GM23338 (cell line): ENCODE measurements around the gene PKIB. TPM values are rescaled to one million over a fixed set of nuclear protein-coding genes. Genes with fewer than 3 reads are reported as not detected.

ENCODE experiments used
- ATAC-seq: fragments of 200-7000 bp; cut with Tn5 transposase; 3 replicates; pipeline ENCODE4 v1.9.1; 2020
- DNase-seq: peaks from one replicate; pipeline ENCODE4 v3.0.0-alpha.2; 2015; ENCODE audit warnings: low spot score
- H2AFZ ChIP-seq: fragments of 200-600 bp; sonication (generic); 2 replicates; pipeline ENCODE4 v1.8.0; 2016; ENCODE audit warnings: antibody characterized with exemption, mild to moderate bottlenecking, moderate library complexity
- H3F3A ChIP-seq: fragments of 200-600 bp; sonication (generic); replicated peaks from 2 replicates; pipeline ENCODE4 v1.8.0; 2017; ENCODE audit warnings: antibody characterized with exemption, mixed run types, low read depth
- H3K27ac ChIP-seq: fragments of 200-600 bp; sonication (generic); 2 replicates; pipeline ENCODE4 v1.6.1; 2016; ENCODE audit warnings: low read depth
- H3K27me3 ChIP-seq: fragments of 200-600 bp; sonication (generic); 2 replicates; pipeline ENCODE4 v1.8.0; 2016; ENCODE audit warnings: mild to moderate bottlenecking, mixed run types, moderate library complexity; ENCODE audit not compliant: insufficient read depth
- H3K36me3 ChIP-seq: fragments of 200-600 bp; sonication (generic); 2 replicates; pipeline ENCODE4 v1.8.0; 2016; ENCODE audit warnings: mild to moderate bottlenecking; ENCODE audit not compliant: insufficient read depth
- H3K4me1 ChIP-seq: fragments of 200-600 bp; sonication (generic); 2 replicates; pipeline ENCODE4 v1.8.0; 2016; ENCODE audit warnings: mild to moderate bottlenecking, moderate library complexity; ENCODE audit not compliant: insufficient read depth
- H3K4me2 ChIP-seq: fragments of 200-600 bp; sonication (generic); 2 replicates; pipeline ENCODE4 v1.7.1; 2017; ENCODE audit warnings: mixed run types
- H3K4me3 ChIP-seq: fragments of 200-600 bp; sonication (generic); 2 replicates; pipeline ENCODE4 v1.6.1; 2016; ENCODE audit warnings: mixed run types
- H3K79me2 ChIP-seq: fragments of 200-600 bp; sonication (generic); replicated peaks from 2 replicates; pipeline ENCODE4 v1.8.0; 2017; ENCODE audit warnings: mild to moderate bottlenecking; ENCODE audit not compliant: insufficient read depth
- H3K9me2 ChIP-seq: fragments of 200-600 bp; sonication (generic); 2 replicates; pipeline ENCODE4 v1.8.0; 2017; ENCODE audit not compliant: insufficient read depth
- H4K20me1 ChIP-seq: fragments of 200-600 bp; sonication (generic); replicated peaks from 2 replicates; pipeline ENCODE4 v1.8.0; 2017; ENCODE audit warnings: mild to moderate bottlenecking; ENCODE audit not compliant: insufficient read depth
- H3K27ac Mint-ChIP-seq: 2 replicates; pipeline ENCODE4 v1.8.0; 2020; ENCODE audit warnings: inconsistent platforms, mild to moderate bottlenecking, moderate library complexity, mixed read lengths
- H3K27me3 Mint-ChIP-seq: 3 replicates; pipeline ENCODE4 v1.8.0; 2022; ENCODE audit warnings: low read depth, mild to moderate bottlenecking, moderate library complexity, mixed read lengths, inconsistent platforms; ENCODE audit not compliant: insufficient read depth, poor library complexity
- H3K36me3 Mint-ChIP-seq: 3 replicates; pipeline ENCODE4 v1.8.0; 2021; ENCODE audit warnings: low read depth, mild to moderate bottlenecking, inconsistent platforms, moderate library complexity, mixed read lengths
- H3K4me1 Mint-ChIP-seq: 3 replicates; pipeline ENCODE4 v1.8.0; 2020; ENCODE audit warnings: mild to moderate bottlenecking, inconsistent platforms, mixed read lengths
- H3K4me3 Mint-ChIP-seq: 3 replicates; pipeline ENCODE4 v1.8.0; 2021; ENCODE audit warnings: moderate library complexity, mild to moderate bottlenecking, inconsistent platforms, mixed read lengths
- H3K9me3 Mint-ChIP-seq: 3 replicates; pipeline ENCODE4 v1.8.0; 2020; ENCODE audit warnings: moderate library complexity, mild to moderate bottlenecking, inconsistent platforms, mixed read lengths
- CREB1 ChIP-seq: fragments of 250-450 bp; sonication (Bioruptor Pico); IDR thresholded peaks from 2 replicates; pipeline ENCODE4 v1.5.0; 2020; ENCODE audit warnings: low read depth, mild to moderate bottlenecking, moderate library complexity
- CTCF ChIP-seq, 2 experiments: fragments of 200-600 bp in 1 of 2; sonication (generic) in 1 of 2; conservative IDR thresholded peaks; 2 replicates each; pipeline versions ENCODE4 v1.5.1 to v1.6.1; 2016 to 2017; ENCODE audit warnings: antibody characterized with exemption in 2 of 2, low read depth in 2 of 2, mild to moderate bottlenecking in 2 of 2, moderate library complexity in 1 of 2
- EZH2 ChIP-seq: fragments of 200-600 bp; sonication (generic); IDR thresholded peaks from one replicate; pipeline ENCODE4 v1.8.0; 2017; ENCODE audit warnings: antibody characterized with exemption, mild to moderate bottlenecking, low read depth; ENCODE audit not compliant: unreplicated experiment
- NANOG ChIP-seq: IDR thresholded peaks from 2 replicates; pipeline ENCODE4 v1.6.1; 2016; ENCODE audit warnings: antibody characterized with exemption, borderline replicate concordance
- POLR2AphosphoS5 ChIP-seq: IDR thresholded peaks from 2 replicates; pipeline ENCODE4 v1.6.1; 2016; ENCODE audit warnings: antibody characterized with exemption, low read depth
- ZNF114 ChIP-seq: fragments of 250-450 bp; sonication (Bioruptor Pico); IDR thresholded peaks from 2 replicates; pipeline ENCODE4 v1.5.0; 2020; ENCODE audit warnings: mild to moderate bottlenecking, moderate library complexity
- ZNF462 ChIP-seq: fragments of 250-450 bp; sonication (Bioruptor Pico); IDR thresholded peaks from 2 replicates; pipeline ENCODE4 v1.5.0; 2020; ENCODE audit warnings: mild to moderate bottlenecking, moderate library complexity
- polyA plus RNA-seq: library from polyadenylated mRNA; unstranded; fragments of >200 nt; fragmentation: Nextera tagmentation; extraction: Ambion mirVana; gene quantifications from 2 replicates; pipeline ENCODE4 v1.2.1, GENCODE V29; 2016
- total RNA-seq: library from RNA; depleted of rRNA; stranded (reverse); fragments of >200 nt; shearing (Covaris generic); gene quantifications from 2 replicates; pipeline ENCODE4 v1.2.3, GENCODE V29; 2014
- TF ChIP-seq, protein P1 (sequence below): IDR thresholded peaks from 2 replicates; pipeline ENCODE4 v1.6.1; 2016; ENCODE audit warnings: antibody characterized with exemption

PKIB gene
- total and polyA plus RNA-seq, 2 experiments from 2014 or later, result 125 to 170 TPM

DNA sequence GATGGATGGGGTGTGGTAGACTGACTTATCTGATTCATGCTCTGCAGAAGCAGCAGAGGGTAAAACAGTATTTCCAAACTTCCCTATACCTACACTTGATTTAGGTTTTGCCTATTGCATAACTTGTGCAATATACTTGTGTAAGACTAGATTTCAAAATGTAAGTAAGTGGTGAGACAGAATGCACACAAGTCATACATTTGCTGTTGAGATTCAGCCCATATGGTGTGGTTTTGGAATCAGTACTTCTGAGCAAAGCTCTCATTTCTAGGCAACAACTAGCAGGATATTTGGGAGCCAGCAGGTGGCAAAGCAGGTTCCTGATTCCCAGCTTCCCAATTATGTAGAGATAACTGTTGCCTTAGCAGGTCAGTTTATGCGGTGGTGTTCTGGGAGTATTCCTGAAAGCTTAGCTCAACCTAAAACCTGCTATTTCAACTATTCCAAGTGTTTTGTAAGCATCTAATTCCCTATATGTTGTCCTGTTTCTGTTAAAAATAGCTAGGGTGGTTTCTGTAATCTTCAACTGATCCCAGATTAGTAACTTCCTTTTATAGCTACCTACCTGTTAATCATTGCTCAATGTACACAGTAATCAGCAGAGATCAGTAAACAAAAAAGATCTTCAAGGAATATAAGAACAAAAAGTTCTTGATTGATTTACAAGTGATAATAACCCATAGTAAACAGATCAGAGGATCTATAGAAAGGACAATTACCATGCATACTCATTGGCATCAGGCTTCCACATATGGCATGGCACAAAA lies 160.8 kb downstream of the PKIB start:
- Histone ChIP-seq H3K9me2 (no peaks in the 10 kb centered on the region), H3K4me2 (no peak overlapping the region), H4K20me1 (no peaks in the 10 kb centered on the region), H3K27ac (no peak overlapping the region), H3K4me3 (no peak overlapping the region), H3K36me3 (no peaks in the 10 kb centered on the region), H3K4me1 (no peaks in the 10 kb centered on the region), H2AFZ (no peak overlapping the region), H3F3A (no peaks in the 10 kb centered on the region), H3K27me3 (no peaks in the 10 kb centered on the region), H3K79me2 (no peaks in the 10 kb centered on the region)
- DNase-seq, result peak; percentile 58
- Mint-ChIP-seq H3K27ac (no peak overlapping the region), H3K4me3 (no peak overlapping the region), H3K9me3 (no peaks in the 10 kb centered on the region), H3K4me1 (peaks cover 6% of the 10 kb centered on the region), H3K27me3 (no peaks in the 10 kb centered on the region), H3K36me3 (no peaks in the 10 kb centered on the region)
- TF ChIP-seq NANOG (no peak), CREB1 (CRISPR knock-in tag) (no peak), EZH2 (no peak), POLR2AphosphoS5 (no peak), ZNF462 (CRISPR knock-in tag) (no peak), ZNF114 (CRISPR knock-in tag) (no peak), CTCF (conservative IDR thresholded peaks at IDR 0.05; ENCODE audit: low read depth in 2 of 2) (peak; percentile 37 to 53)
- TF ChIP-seq, protein P1, sequence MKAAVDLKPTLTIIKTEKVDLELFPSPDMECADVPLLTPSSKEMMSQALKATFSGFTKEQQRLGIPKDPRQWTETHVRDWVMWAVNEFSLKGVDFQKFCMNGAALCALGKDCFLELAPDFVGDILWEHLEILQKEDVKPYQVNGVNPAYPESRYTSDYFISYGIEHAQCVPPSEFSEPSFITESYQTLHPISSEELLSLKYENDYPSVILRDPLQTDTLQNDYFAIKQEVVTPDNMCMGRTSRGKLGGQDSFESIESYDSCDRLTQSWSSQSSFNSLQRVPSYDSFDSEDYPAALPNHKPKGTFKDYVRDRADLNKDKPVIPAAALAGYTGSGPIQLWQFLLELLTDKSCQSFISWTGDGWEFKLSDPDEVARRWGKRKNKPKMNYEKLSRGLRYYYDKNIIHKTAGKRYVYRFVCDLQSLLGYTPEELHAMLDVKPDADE, result no peak
- ATAC-seq, result peak; percentile 64
